ENCODE measurements around the gene DAND5.

DAND5 gene

DNA sequence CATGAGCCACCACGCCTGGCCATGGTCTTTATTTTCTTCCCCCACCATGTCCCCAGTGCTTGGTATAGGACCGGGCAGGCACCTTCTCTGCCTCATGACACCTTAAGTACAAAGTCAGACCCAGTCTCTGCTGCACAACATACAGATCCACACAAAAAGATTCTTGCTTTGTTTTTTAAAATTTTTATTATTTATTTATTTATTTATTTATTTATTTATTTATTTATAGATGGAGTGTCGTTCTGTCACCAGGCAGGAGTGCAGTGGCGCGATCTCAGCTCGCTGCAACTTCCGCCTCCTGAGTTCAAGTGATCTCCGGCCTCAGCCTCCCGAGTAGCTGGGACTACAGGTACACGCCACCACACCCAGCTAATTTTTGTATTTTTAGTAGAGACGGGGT is 23.4 kb downstream of the DAND5 start:
- Histone ChIP-seq H3K27me3 (ENCODE audit: insufficient read depth, low read length, poor library complexity, severe bottlenecking) (no peaks in the 10 kb centered on the region), H3K9me2 (replicated peaks; ENCODE audit: low read depth, low read length) (no peaks in the 10 kb centered on the region), H3K36me3 (ENCODE audit: insufficient read depth, low read length) (no peaks in the 10 kb centered on the region), H3K4me1 (ENCODE audit: insufficient read depth, low read length, poor library complexity, severe bottlenecking) (peaks cover 6% of the 10 kb centered on the region), H3K9me3 (ENCODE audit: insufficient read depth, low read depth, low read length) (no peaks in the 10 kb centered on the region), H3K9ac (ENCODE audit: low read depth, low read length, poor library complexity, severe bottlenecking) (no peak overlapping the region), H2AFZ (ENCODE audit: low read length) (no peak overlapping the region), H3K79me2 (ENCODE audit: insufficient read depth, low read length) (no peaks in the 10 kb centered on the region), H3K4me2 (ENCODE audit: low read depth, low read length, poor library complexity, severe bottlenecking) (no peak overlapping the region), H3K4me3 (ENCODE audit: low read length, poor library complexity, severe bottlenecking) (no peak overlapping the region), H4K20me1 (ENCODE audit: insufficient read depth, low read length, poor library complexity, severe bottlenecking) (no peaks in the 10 kb centered on the region), H3F3A (ENCODE audit: low read depth) (no peaks in the 10 kb centered on the region)
- TF ChIP-seq, protein P1, sequence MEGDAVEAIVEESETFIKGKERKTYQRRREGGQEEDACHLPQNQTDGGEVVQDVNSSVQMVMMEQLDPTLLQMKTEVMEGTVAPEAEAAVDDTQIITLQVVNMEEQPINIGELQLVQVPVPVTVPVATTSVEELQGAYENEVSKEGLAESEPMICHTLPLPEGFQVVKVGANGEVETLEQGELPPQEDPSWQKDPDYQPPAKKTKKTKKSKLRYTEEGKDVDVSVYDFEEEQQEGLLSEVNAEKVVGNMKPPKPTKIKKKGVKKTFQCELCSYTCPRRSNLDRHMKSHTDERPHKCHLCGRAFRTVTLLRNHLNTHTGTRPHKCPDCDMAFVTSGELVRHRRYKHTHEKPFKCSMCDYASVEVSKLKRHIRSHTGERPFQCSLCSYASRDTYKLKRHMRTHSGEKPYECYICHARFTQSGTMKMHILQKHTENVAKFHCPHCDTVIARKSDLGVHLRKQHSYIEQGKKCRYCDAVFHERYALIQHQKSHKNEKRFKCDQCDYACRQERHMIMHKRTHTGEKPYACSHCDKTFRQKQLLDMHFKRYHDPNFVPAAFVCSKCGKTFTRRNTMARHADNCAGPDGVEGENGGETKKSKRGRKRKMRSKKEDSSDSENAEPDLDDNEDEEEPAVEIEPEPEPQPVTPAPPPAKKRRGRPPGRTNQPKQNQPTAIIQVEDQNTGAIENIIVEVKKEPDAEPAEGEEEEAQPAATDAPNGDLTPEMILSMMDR (conservative IDR thresholded peaks at IDR 0.05; ENCODE audit: low read length), result no peak
- TF ChIP-seq EZH2phosphoT487 (IDR thresholded peaks at IDR 0.05; ENCODE audit: borderline replicate concordance), result no peak

DNA sequence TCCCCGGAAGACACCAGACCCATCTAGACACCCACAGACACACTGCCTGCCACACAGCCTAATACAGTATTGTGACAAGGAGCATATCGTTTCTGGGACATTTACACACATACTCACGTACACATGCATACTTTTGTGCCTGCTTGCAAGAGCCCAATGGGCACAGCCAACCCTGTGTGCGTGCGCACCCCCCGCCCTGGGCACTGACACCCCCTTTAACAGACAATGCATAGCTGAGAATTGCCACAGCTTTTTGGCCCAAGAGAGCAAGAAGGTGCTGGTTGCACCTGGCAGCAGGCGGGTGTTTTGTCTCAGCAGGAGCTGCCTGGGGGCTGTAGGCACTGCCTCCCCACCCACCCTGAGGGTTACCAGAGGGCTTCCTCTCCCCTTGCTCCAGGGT is 24.2 kb downstream of the DAND5 start:
- TF ChIP-seq, protein P1 (conservative IDR thresholded peaks at IDR 0.05; ENCODE audit: low read length), result no peak
- TF ChIP-seq EZH2phosphoT487 (IDR thresholded peaks at IDR 0.05; ENCODE audit: borderline replicate concordance), result no peak
- no peaks in the 10 kb centered on the region for H3K9me2 ChIP-seq (replicated peaks; ENCODE audit: low read depth, low read length)
- H3K79me2 ChIP-seq (ENCODE audit: insufficient read depth, low read length), result no peaks in the 10 kb centered on the region
- no peaks in the 10 kb centered on the region for H3K27me3 ChIP-seq (ENCODE audit: insufficient read depth, low read length, poor library complexity, severe bottlenecking)
- no peak overlapping the region for H3K4me3 ChIP-seq (ENCODE audit: low read length, poor library complexity, severe bottlenecking)
- H3K4me2 ChIP-seq (ENCODE audit: low read depth, low read length, poor library complexity, severe bottlenecking), result no peak overlapping the region
- peaks cover 6% of the 10 kb centered on the region for H3K4me1 ChIP-seq (ENCODE audit: insufficient read depth, low read length, poor library complexity, severe bottlenecking)
- H3K36me3 ChIP-seq (ENCODE audit: insufficient read depth, low read length), result no peaks in the 10 kb centered on the region
- H2AFZ ChIP-seq (ENCODE audit: low read length), result peak overlapping the region; percentile 36; the same call in 1 of the 2 replicates
- no peaks in the 10 kb centered on the region for H4K20me1 ChIP-seq (ENCODE audit: insufficient read depth, low read length, poor library complexity, severe bottlenecking)
- H3K9me3 ChIP-seq (ENCODE audit: insufficient read depth, low read depth, low read length), result no peaks in the 10 kb centered on the region
- no peak overlapping the region for H3K9ac ChIP-seq (ENCODE audit: low read depth, low read length, poor library complexity, severe bottlenecking)
- H3F3A ChIP-seq (ENCODE audit: low read depth), result no peaks in the 10 kb centered on the region

DNA sequence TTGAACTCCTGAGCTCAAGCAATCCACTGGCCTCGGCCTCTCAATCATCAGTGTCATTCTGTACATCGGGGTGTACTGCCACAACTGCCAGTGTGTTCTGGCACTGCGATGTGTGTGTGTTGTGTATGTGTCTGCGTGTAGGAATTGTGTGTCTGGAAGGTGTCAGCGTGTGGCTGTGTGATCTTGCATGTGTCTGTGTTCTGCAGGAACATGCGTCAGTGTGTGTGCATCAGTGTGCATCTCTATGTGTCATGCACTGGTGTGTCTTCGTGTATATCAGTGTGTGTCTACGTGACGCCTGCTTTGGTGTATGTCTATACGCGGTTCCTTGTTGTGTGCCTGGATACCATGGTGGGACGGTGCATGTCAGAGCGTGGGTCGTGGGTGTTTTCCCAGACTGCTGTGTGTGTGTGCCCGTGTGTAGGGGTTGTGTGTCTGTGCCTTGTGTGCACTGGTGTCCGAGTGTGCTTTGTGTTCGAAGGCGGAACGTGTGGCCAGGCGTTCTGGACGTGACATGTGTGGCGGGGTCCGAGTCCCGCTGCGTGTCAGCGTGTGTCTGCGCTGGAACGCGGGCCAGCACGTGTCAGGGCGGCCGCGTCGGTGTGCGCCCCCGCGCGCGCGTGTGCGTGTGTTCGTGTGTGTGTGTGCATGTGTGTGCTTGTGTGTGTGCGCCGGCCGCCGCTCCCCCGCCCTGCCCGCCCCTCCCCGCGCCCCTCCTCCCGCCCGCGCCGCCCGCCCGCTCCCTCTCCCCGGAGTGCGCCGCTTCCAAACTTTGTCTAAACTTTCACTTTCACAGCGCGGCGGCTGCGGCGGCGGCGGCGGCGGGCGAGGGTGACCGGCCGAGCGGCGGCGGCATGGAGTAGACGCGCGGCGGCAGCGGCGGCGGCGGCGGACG is 25.6 kb downstream of the DAND5 start, which contains the start of gene NFIX:
TSS of gene NFIX (plus strand) at position 775 of the 895 bp plus-strand sequence. CDS start 363 bp downstream, outside the sequence.
- Histone ChIP-seq H3K9me2 (replicated peaks; ENCODE audit: low read depth, low read length) (no peaks in the 10 kb centered on the region), H3K4me3 (ENCODE audit: low read length, poor library complexity, severe bottlenecking) (peak within 1 kb of the TSS; percentile 73), H3K4me2 (ENCODE audit: low read depth, low read length, poor library complexity, severe bottlenecking) (peak within 1 kb of the TSS; percentile 80), H3K79me2 (ENCODE audit: insufficient read depth, low read length) (no peaks in the 10 kb centered on the region), H3K9ac (ENCODE audit: low read depth, low read length, poor library complexity, severe bottlenecking) (peak within 1 kb of the TSS; percentile 44), H4K20me1 (ENCODE audit: insufficient read depth, low read length, poor library complexity, severe bottlenecking) (no peaks in the 10 kb centered on the region), H3K9me3 (ENCODE audit: insufficient read depth, low read depth, low read length) (no peaks in the 10 kb centered on the region), H3K27me3 (ENCODE audit: insufficient read depth, low read length, poor library complexity, severe bottlenecking) (no peaks in the 10 kb centered on the region), H3K36me3 (ENCODE audit: insufficient read depth, low read length) (no peaks in the 10 kb centered on the region), H3F3A (ENCODE audit: low read depth) (no peaks in the 10 kb centered on the region), H3K4me1 (ENCODE audit: insufficient read depth, low read length, poor library complexity, severe bottlenecking) (peaks cover 6% of the 10 kb centered on the region), H2AFZ (ENCODE audit: low read length) (peak within 1 kb of the TSS; percentile 82)
- TF ChIP-seq EZH2phosphoT487 (IDR thresholded peaks at IDR 0.05; ENCODE audit: borderline replicate concordance), result no peak
- TF ChIP-seq, protein P1 (conservative IDR thresholded peaks at IDR 0.05; ENCODE audit: low read length), result no peak
